Dermis lymphatic vessel endothelial cell (primary cell): ENCODE measurements around the gene PTPN1. TPM values are rescaled to one million over a fixed set of nuclear protein-coding genes. Genes with fewer than 3 reads are reported as not detected.

Source experiments
- total RNA-seq: library from RNA; depleted of rRNA; stranded (reverse); fragments of >200 nt; gene quantifications from 2 replicates; pipeline ENCODE4 v1.2.1, GENCODE V29; 2014

Gene PTPN1
- 22.3 and 27.7 TPM in 2 replicates for total RNA-seq

GRCh38 chr20:50509923-50510705 is at the start of gene PTPN1:
PTPN1 (plus strand) TSS chr20:50510383; CDS start chr20:50510528, 145 bp downstream.

Other genes starting within 250 kb of the PTPN1 start
- gene RIPOR3, start 181.2 kb downstream of the PTPN1 start, total RNA-seq = not detected in 2 replicates
- gene PARD6B, start 221.2 kb downstream of the PTPN1 start, total RNA-seq = 0.11 and 0.26 TPM in 2 replicates